ENCODE measurements around the gene MED8. TPM values are rescaled to one million over a fixed set of nuclear protein-coding genes. Genes with fewer than 3 reads are reported as not detected.

MED8 gene
- total and polyA plus RNA-seq, 9 of the 15 experiments (the other 6 are each of a cell fraction or from before 2014, with no cell fraction given), result 23.0 to 120 (median 56.4) TPM

DNA sequence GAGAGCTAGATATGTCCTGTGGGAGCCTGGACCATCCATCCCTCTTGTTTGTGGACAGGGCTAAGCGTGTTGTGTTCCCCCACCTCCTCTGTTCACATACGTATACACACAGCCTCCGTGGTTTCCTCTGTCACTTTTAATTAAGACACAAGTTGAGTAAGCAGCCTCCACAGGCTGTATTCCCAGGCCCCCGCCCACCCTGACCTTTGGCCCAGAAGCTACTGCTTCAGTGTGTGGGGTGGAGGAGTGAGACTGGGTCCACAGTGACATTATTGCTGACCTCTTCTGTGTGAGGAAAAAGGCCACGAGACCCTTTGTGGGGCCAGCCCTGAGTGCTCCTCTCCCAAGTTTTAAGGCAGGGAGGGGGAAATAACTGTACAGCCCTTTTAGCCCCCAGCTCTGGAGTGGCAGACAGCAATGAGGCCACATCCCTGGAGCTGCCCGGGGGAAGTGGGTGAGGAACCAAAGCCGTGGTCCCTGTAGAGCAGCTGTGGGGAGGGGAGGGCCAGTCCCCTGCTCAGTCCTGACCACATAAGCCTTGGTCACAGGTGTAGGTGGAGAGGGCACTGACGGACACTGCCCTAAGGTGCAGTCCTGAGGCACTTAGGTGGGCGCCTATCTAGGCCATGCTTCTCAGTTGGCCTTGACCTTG, 26.2 kb downstream of the MED8 start (continued):
- TF ChIP-seq, protein P1, sequence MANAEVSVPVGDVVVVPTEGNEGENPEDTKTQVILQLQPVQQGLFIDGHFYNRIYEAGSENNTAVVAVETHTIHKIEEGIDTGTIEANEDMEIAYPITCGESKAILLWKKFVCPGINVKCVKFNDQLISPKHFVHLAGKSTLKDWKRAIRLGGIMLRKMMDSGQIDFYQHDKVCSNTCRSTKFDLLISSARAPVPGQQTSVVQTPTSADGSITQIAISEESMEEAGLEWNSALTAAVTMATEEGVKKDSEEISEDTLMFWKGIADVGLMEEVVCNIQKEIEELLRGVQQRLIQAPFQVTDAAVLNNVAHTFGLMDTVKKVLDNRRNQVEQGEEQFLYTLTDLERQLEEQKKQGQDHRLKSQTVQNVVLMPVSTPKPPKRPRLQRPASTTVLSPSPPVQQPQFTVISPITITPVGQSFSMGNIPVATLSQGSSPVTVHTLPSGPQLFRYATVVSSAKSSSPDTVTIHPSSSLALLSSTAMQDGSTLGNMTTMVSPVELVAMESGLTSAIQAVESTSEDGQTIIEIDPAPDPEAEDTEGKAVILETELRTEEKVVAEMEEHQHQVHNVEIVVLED (CRISPR knock-in tag; IDR thresholded peaks at IDR 0.05), result no peak
- no peak for TF ChIP-seq SNRNP70 (optimal IDR thresholded peaks at IDR 0.05; ENCODE audit: low read depth, low read length)
- TF ChIP-seq, protein P2, sequence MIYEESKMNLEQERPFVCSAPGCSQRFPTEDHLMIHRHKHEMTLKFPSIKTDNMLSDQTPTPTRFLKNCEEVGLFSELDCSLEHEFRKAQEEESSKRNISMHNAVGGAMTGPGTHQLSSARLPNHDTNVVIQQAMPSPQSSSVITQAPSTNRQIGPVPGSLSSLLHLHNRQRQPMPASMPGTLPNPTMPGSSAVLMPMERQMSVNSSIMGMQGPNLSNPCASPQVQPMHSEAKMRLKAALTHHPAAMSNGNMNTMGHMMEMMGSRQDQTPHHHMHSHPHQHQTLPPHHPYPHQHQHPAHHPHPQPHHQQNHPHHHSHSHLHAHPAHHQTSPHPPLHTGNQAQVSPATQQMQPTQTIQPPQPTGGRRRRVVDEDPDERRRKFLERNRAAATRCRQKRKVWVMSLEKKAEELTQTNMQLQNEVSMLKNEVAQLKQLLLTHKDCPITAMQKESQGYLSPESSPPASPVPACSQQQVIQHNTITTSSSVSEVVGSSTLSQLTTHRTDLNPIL (CRISPR knock-in tag; IDR thresholded peaks at IDR 0.05), result no peak
- no peak for TF ChIP-seq NR2C2 (CRISPR knock-in tag; IDR thresholded peaks at IDR 0.05)
- peak; percentile 13; the same call in 1 of the 2 replicates for TF ChIP-seq NR2C2 (tag; IDR thresholded peaks at IDR 0.05)
- no peak for TF ChIP-seq ELF4 (CRISPR knock-in tag; IDR thresholded peaks at IDR 0.05)
- TF ChIP-seq, protein P3, sequence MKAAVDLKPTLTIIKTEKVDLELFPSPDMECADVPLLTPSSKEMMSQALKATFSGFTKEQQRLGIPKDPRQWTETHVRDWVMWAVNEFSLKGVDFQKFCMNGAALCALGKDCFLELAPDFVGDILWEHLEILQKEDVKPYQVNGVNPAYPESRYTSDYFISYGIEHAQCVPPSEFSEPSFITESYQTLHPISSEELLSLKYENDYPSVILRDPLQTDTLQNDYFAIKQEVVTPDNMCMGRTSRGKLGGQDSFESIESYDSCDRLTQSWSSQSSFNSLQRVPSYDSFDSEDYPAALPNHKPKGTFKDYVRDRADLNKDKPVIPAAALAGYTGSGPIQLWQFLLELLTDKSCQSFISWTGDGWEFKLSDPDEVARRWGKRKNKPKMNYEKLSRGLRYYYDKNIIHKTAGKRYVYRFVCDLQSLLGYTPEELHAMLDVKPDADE (conservative IDR thresholded peaks at IDR 0.05; ENCODE audit: control insufficient read depth, low read depth, low read length), result no peak
- TF ChIP-seq C11orf30 (IDR thresholded peaks at IDR 0.05; ENCODE audit: low read depth), result no peak
- TF ChIP-seq POLR2B (IDR thresholded peaks at IDR 0.05; ENCODE audit: low read depth, partially characterized antibody), result peak; percentile 71
